Choroid plexus epithelial cell (primary cell): Measurements from ENCODE around the gene KCNMA1.

Experiments used
- DNase-seq: peaks from one replicate; pipeline ENCODE4 v3.0.0-alpha.2; 2010; ENCODE audit warnings: low read depth
- H3K4me3 ChIP-seq: 2 replicates; pipeline ENCODE4 v1.5.1; 2011; ENCODE audit warnings: low read depth, mild to moderate bottlenecking, control low read depth, low read length, moderate library complexity
- CTCF ChIP-seq: conservative IDR thresholded peaks from 2 replicates; pipeline ENCODE4 v1.5.1; 2011; ENCODE audit warnings: low read depth, mild to moderate bottlenecking, control low read depth, inconsistent platforms, low read length, moderate library complexity

Gene KCNMA1

DNA sequence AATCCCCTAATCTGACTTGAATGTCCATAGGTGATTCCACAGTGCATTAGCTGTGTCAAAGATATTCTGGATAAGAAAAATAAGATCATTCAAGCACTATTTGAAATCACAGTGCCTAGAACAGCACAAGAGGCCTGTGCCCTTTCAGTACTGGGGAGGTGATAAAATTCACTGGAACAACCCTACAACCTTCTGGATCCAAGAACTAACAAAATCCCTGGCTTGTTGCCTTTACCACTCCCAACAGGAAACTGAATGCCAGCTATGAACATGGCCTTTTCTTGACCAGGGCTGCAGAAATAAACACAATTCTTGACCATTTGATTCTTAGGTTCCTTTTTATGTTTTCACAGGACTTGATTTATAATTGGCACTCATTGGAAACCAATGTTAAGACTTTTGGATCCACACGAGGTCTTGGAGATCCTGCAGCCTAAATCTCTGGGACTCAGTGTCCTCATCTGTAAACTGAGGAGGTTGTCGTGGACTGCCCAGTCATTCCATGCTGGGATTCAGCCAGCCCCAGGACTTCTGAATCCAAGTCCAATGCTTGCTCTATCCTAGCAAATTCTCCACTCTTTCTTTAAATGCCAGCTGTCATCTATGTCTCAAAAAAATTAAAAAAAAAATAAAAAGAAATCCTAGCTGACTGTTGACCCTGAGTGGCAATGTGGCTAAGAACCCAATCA is 624.7 kb downstream of the KCNMA1 start:
- DNase-seq = no peak
- no peak for TF ChIP-seq CTCF
- H3K4me3 ChIP-seq = no peak overlapping the region

- no peak overlapping the region for H3K4me3 ChIP-seq
- no peak for DNase-seq
- TF ChIP-seq CTCF = no peak
Measured at GRCh38 chr10:77011874-77012811, 625.5 kb downstream of the KCNMA1 start.

DNA sequence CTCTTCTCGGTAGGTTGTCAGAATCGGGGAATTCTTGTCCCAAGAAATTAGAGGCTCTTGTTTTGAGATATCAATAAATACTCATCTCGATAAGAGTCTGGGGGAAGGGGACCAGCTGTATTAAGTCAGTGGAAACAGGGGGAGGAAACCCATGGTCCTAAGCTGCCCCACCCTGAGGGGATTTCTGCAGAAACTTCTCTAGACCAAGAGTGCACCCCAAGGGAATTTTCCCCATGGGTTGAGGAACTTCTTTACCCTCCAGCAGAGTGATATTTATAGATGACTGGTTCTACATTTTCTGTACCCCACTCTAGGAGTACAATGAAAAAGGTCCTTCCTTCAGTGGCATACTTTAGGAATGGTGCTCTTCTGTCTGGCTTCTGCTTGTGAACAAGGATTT is 627.2 kb downstream of the KCNMA1 start:
- TF ChIP-seq CTCF = no peak
- no peak for DNase-seq
- H3K4me3 ChIP-seq = no peak overlapping the region

- TF ChIP-seq CTCF = no peak
- no peak overlapping the region for H3K4me3 ChIP-seq
- DNase-seq = no peak
Measured at GRCh38 chr10:77007834-77008233, 629.8 kb downstream of the KCNMA1 start.

GRCh38 chr10:77006836-77007511 is 630.6 kb downstream of the KCNMA1 start:
- no peak overlapping the region for H3K4me3 ChIP-seq
- no peak for TF ChIP-seq CTCF
- DNase-seq = no peak

GRCh38 chr10:77005871-77006270 is 631.7 kb downstream of the KCNMA1 start:
- no peak for DNase-seq
- H3K4me3 ChIP-seq = no peak overlapping the region
- TF ChIP-seq CTCF = no peak
